ENCODE measurements around the gene ATG9B. TPM values are rescaled to one million over a fixed set of nuclear protein-coding genes. Genes with fewer than 3 reads are reported as not detected.

ATG9B gene
- total and polyA plus RNA-seq, 2 donors (not counting 3 experiments of a cell fraction or from before 2014, with no cell fraction given): 0.04 TPM; not detected in 1

GRCh38 chr7:150993511-150993910, 30.8 kb downstream of the ATG9B start:
- peaks cover 0 to 12% of the 10 kb centered on the region in 2 experiments for H3K36me3 ChIP-seq (ENCODE audit: control insufficient read depth in 2 of 2, extremely low read depth in 1 of 2, insufficient read depth in 2 of 2, low read length in 2 of 2)

More at GRCh38 chr7:150993511-150993910, 30.8 kb downstream of the ATG9B start:
- Histone ChIP-seq H4K20me1 (replicated peaks; ENCODE audit: control insufficient read depth, extremely low read depth, insufficient read depth, low read length) (no peaks in the 10 kb centered on the region), H3K79me2 (ENCODE audit: control insufficient read depth, insufficient read depth, low read length) (peaks cover 7% of the 10 kb centered on the region), H3K4me3 (replicated peaks in 1 of 3; ENCODE audit: insufficient read depth in 1 of 3, low read depth in 1 of 3, low read length in 3 of 3) (peak overlapping the region in 2 of 3 experiments; percentile 60 to 67), H3K4me2 (ENCODE audit: insufficient read depth, low read length) (peak overlapping the region; percentile 67), H3K9ac (replicated peaks; ENCODE audit: extremely low read depth, insufficient read depth, low read length) (no peak overlapping the region), H2AFZ (ENCODE audit: low read depth, low read length) (no peak overlapping the region), H3K4me1 (ENCODE audit: control insufficient read depth, extremely low read depth, insufficient read depth, low read length) (peaks cover 37% of the 10 kb centered on the region), H3K27me3 (ENCODE audit: control insufficient read depth in 2 of 2, insufficient read depth in 2 of 2, low read length in 2 of 2) (no peaks in the 10 kb centered on the region), H3K27ac (ENCODE audit: insufficient read depth, low read depth, low read length) (peak overlapping the region; percentile 59), H3K9me1 (replicated peaks; ENCODE audit: control insufficient read depth, extremely low read depth, insufficient read depth, low read length) (no peaks in the 10 kb centered on the region), H3K9me3 (replicated peaks; ENCODE audit: control insufficient read depth, insufficient read depth, low read length) (peaks cover 2% of the 10 kb centered on the region)
- FAIRE-seq (peak; percentile 70), DNase-seq (ENCODE audit: low read depth, low spot score) (peak; percentile 88)
- dilution Hi-C loops (cut with MboI; ENCODE audit: extremely low pct_ligation_motif_present, low sequenced_read_pairs): no loop called here
- ChIA-PET CTCF (interaction anchor here (0.8 to 4.0 kb wide), 7 partner anchors 9 to 122 kb away, joined by 3 to 68 read pairs (median 6); partner anchors contain the start of gene ABCB8), POLR2A (interaction anchor here (0.7 kb wide), 1 partner anchor 400 kb away, joined by 3 read pairs; no protein-coding TSS in a partner anchor)
- no TSS peak for BruUV-seq (replicated peaks)
- intact Hi-C loops (cut with micrococcal nuclease): loop anchor here (2.0 to 5.0 kb wide), 2 partner anchors 543 to 626 kb away; partner anchors contain the start of genes GIMAP8 and REPIN1
- TF ChIP-seq JUN (IDR thresholded peaks at IDR 0.05; ENCODE audit: borderline replicate concordance, insufficient read depth, insufficient read length, low read depth) (no peak), EZH2 (IDR thresholded peaks at IDR 0.05; ENCODE audit: borderline replicate concordance, low read depth, low read length, severe bottlenecking) (no peak), POLR2A (IDR thresholded peaks at IDR 0.05; ENCODE audit: low read depth, low read length) (peak; percentile 82), MAX (IDR thresholded peaks at IDR 0.05; ENCODE audit: insufficient read depth, insufficient read length) (no peak), GATA2 (IDR thresholded peaks at IDR 0.05; ENCODE audit: insufficient read depth, insufficient read length, low read depth, low read length) (no peak), CTCF (IDR thresholded peaks at IDR 0.05; ENCODE audit: extremely low read depth in 1 of 2, insufficient read depth in 1 of 2, low read depth in 1 of 2, low read length in 2 of 2) (no peak), POLR2AphosphoS5 (IDR thresholded peaks at IDR 0.05; ENCODE audit: insufficient read depth, low read depth, low read length) (peak; percentile 49), FOS (IDR thresholded peaks at IDR 0.05; ENCODE audit: borderline replicate concordance, insufficient read depth, low read length) (no peak), MYC (IDR thresholded peaks at IDR 0.05; ENCODE audit: low read depth, low read length) (no peak)
